CD4-positive, alpha-beta T cell treated with Interleukin-4 for 1 hour (primary cell): Measurements from ENCODE around the gene PIH1D1.
"Not testable (repeated sequence)": the region's sequence is repeated elsewhere in the genome, so short reads cannot be mapped to it uniquely, and the experiment has no call there.

Experiments used
- DNase-seq, 2 donors: peaks; one replicate each; pipeline ENCODE4 v3.0.0-alpha.2; 2020 to 2022

Gene PIH1D1

DNA sequence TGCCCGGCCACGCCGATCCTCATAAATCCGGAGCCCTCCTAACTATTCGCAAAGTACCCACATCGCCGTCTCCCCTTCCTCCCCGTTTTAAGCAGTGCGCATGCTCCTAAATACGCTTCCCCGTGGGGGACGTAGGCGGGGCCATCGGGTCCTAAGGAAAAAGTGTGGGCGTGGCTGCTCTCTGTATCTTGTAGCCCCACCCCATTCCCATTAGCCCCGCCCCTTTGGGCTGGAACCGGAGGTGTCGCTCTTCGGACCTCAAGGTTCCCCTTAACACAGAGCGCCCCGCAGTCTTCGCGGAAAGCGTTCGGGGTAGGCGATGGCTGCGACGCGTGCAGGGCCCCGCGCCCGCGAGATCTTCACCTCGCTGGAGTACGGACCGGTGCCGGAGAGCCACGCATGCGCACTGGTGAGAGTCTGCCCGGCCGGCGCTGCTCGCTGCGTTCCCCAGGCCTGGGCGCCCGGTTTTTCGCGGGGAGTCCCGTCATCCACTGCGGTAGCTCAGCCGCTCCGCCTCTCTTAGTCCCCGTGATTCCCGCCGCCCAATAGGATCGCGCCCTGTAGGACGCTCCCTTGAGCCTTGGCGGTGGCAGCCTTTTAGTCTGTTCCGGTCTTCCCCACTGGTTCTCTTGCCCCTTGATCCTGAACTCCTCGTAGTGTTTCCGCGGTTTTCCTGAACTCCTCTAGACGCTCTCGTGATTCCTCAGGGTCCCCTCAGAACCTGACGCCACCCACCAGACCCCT, 1.6 kb upstream of the PIH1D1 start, which contains the start of gene ALDH16A1:
TSS of gene ALDH16A1 (plus strand) at position 213 of the 744 bp plus-strand sequence. CDS start at position 320, 107 bp downstream.
- peak; percentile 98 for DNase-seq

DNA sequence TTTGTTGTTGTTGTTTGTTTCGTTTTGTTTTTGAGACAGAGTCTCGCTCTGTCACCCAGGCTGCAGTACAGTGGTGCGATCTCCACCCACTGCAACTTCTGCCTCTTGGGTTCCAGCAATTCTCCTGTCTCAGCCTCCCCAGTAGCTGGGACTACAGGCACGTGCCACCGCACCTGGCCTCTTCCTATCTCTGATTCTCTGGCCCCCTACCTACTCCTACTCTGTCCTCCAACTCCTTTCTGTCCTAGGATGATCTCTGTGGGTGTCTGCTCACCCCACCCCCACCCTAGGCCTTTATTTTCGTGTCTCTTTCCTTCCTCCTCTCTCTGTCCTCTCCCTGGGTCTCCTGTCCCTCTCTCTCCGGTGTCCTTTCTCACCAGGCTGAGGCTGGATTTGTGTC, 1.2 kb downstream of the PIH1D1 start:
- no peak for DNase-seq

DNA sequence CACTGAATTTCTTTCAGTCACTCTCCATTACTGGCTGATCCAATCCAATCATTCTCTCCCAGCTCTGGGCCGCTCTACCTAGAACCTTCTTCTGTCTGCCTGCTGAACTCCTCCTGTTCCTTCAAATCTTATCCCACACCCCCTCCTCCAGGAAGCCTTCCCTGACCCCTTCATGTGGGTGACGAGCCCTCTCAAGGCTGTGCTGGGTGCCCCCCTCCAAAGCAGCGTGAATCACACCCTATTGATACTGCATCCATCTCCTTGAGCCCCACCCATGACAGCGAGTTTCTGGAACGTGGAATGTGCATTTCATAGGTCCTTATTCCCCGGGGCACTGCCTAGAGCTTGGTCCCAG, 3.2 kb downstream of the PIH1D1 start:
- DNase-seq, result no peak

DNA sequence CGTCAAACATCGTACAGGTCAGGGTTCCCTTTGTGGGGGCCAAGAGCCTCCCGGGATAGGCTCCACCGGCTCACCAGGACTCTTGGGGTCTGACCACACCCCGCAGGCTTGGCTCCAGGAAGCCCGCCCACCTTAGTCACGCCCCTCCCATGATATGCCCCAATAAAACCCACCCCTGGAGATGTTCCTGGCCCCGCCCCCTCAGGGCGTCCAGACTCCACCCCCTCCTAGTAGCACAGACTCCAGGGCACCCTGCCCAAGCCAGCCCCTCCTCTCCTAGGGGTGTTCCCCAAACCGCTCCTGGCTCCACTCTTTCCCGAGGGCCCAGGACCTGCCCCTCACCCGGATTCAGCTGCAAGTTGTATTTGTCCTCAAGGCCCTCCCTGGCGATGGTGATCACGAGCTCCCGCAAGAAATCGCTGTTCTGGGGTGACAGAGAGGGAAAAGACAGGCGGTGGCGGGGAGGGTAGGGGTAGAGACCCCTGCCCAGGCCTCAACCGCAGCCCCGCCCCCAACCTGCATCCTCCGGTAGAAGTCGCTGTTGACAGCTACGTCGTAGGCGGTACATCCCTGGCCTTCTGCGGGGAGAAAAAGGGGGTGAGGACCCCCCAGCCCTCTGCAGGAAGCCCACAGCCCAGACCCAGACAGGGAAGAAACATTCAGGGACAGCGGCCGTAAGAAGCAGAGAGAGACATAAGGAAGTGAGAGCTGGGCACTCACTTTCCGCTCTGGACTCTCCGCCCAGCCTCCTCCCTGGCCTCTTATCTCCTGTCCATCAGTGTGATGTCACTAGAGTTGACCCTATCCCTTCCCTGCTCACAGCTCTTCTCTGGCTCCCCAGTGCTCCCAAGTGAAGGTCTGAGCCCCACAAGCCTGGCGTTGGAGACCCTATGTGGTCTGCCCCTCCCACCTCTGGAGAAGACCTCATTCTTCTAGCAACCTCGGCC, 3.9 kb downstream of the PIH1D1 start:
- no peak for DNase-seq

DNA sequence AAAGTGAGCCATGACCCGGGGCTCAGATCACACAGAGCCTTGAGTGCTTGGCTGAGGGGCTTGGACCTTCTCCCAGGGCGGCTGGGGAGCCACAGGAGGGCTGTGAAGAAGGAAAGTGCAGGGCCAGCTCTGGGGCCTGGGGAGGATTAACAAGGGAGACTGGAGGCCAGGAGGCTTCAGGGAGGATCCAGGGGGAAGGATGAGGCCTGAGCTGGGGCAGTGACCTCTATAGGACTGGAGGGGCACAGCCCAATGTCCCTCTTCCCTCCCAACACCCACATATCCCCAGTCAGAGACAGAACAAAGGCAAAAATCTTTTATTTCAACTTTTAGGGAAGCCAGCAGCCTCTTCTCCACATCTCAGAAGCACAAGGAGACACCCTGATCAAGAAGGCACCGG, 5.6 kb downstream of the PIH1D1 start:
- no peak for DNase-seq

DNA sequence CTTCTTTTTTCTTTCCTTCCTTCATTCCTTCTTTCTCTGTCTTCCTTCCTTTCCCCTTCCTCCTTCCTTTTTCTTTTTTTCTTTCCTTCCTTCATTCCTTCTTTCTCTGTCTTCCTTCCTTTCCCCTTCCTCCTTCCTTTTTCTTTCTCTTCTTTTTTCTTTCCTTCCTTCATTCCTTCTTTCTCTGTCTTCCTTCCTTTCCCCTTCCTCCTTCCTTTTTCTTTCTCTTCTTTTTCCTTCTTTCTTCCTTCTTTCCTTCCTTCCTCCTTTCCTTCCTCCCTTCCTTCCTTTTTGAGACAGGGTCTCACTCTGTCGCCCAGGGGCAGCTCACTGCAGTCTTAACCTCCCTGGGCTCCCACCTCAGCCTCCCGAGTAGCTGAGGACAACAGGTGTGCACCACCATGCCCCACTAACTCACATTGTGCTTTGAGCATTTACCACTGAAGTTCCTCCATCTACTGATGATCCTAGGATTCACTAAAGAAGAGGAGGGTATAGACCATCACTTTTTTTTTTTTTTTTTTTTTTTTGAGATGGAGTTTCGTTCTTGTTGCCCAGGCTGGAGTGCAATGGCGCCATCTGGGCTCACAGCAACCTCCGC, 7.4 kb downstream of the PIH1D1 start:
- DNase-seq, result not testable (repeated sequence)

DNA sequence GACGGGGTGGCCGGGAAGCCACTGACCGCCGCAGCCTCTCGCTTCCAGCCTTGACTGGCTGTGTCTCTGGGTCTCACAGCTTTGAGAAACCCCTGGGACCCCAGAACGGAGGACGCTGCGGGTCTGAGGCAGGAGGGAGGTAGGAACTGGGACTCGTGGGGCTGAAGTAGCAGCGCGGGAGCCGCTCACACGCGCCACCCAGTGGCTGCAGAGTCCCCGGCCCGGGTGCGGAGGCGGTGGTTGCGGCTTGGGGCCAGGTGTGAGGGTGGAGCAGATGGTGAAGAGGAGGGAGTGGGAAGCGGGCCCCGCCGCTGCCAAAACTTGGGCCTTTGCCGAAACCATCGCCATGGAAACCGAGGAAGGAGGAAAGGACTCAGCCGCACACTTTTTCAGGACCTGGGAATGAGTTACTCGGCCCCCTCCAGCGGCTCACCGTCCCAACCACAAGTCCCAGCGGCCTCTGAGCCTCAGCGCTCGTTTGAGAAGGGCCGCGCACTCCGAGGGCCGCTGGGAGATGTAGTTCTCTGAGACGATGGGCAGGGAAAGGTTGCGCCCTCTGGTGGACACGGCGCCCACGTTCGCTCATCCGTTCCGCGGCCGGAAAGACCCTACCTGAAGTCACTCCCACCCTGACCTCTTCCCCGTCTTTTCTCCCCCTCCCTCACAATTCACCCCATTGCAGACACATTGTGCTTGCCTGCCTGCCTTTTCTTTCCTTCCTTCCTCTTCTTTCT, 8.1 kb downstream of the PIH1D1 start:
- peak; percentile 93 for DNase-seq

DNA sequence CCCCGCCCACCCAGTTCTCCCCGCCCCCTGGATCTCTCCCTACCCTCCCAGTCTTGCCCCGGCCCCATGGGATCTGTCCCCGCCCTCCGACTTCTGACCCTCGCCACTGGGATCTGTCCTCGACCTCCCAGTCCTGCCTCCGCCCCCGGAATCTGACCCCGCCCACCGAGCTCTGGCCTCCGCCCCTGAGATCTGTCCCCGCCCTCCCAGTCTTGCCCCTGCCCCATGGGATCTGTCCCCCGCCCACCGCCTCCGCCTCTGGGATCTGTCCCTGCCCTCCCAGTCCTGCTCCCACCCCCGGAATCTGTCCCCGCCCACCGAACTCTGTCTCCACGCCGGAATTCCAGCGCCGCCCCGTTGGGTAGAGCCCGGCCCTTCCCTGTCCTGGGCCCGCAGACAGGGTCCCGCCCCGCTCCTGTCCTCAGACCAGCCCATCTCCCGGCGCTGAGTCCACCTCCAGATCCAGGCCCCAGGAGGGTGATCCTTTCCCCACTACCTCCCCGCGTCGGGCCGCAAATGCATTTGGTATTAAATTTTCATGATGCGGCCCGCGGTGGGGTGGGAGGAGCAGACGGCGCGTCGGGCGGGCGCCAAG, 8.7 kb downstream of the PIH1D1 start:
- DNase-seq, result peak; percentile 49 to 62

DNA sequence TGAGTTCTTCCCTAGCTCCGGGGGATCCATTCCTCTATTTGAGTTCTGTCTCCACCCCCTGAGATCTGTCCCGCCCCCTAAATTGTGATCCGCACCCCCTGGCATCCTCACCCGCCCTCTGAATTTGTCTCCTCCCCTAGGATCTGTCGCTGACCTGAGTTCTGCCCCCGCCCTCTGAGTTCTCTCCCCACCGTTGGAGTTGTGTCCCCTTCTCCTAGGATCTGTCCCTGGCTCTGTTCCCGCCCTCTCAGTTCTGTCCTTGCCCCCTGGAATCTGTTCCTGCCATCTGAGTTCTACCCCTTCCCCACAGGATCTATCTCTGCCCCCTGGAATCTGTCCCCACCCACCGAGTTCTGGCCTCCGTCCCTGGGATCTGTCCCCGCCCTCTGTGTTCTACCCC, 9.3 kb downstream of the PIH1D1 start:
- DNase-seq, result no peak

DNA sequence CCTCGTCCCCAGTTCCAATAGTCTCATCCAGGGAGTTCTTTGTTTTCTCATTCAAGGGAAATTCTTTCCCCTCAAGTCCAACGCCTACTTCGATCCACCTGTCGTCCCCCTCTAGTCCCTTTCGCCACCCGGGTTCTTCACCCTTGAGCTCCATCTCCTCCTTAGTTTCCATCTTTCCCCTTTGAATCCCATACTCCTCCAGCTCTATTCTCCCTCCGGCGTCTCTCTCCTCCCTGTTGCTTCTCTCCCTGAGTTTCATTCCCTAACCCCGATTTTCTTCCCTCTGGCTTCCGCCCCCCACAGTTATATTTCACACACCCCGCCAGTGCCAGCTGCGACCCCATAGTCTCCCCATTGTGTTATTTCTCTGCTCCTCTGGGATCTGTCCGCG, 9.7 kb downstream of the PIH1D1 start:
- DNase-seq, result no peak

DNA sequence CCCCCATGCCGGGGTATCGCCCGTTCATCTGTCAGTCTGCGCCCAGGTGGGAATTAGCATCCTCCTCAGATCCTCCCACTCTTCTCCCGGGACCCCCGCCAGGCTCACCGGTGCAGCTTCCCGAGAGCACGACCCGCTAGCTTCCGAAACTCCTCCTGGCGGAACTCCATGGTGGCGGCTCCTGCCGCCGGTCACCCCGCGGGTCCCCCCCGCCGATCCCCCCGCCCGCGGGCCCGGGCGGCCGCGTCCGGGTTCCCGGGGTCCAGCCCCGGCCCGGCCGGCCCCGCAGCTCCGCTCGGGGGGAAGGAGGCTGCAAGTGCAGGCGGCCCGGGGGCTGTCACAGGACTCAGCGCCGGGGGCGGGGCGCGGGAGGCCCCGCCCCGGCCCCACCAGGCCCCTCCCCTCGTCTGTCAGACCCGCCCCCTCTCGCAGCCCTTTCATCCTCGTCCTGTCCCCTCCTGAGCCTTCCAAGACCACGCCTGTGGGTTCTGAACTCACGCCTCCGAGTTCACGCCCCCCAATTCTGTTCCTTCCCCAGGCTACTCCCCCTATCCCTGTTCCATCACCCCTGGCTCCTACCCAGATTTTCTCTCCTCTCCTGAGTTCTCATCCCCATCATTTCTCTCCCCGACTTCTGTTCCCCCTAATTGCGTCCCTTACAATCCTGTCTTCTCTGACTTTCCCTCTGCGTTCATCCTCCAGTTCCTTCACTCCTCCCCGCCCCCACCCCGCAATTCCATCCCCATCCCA, 10.2 kb downstream of the PIH1D1 start, which contains the start of gene SLC17A7:
TSS of gene SLC17A7 (minus strand) at position 318 of the 750 bp plus-strand sequence. CDS start at position 170, 148 bp downstream.
- DNase-seq, result peak; percentile 49 to 56

DNA sequence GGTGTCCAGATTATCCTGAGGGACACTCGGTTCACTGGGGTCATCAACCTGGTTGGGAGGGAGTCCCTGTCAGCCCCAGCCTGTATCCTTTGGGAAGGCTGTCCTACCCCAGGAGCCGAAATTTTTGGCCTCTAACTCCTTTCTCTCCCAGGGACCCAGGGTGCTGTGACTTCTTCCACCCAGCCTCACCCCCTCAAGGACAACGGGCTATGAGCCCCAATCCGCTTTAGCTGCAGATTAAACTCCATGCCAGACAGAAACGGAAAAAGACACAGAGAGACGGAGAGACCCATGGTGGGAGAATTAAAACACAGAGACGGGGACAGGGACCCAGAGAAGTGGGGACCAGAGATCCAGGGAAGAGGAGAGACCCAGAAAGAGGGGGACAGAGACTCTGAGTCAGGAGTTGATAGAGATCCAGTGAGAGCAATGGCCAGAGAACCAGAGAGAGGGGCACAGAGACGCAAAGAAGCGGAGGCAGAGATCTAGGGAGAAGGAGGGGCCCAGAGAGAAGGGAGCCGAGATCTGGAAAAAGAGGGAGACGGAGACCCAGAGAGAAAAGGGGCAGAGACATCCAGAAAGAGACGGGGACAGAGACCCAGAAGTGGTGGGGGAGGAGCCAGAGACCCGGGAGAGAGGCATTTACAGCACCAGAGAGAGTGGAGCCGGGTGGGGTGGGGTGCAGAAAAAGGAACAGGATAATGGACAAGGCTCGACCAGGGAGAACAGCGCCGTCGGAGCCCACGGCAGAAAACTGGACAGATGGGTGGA, 11.0 kb downstream of the PIH1D1 start:
- no peak for DNase-seq

DNA sequence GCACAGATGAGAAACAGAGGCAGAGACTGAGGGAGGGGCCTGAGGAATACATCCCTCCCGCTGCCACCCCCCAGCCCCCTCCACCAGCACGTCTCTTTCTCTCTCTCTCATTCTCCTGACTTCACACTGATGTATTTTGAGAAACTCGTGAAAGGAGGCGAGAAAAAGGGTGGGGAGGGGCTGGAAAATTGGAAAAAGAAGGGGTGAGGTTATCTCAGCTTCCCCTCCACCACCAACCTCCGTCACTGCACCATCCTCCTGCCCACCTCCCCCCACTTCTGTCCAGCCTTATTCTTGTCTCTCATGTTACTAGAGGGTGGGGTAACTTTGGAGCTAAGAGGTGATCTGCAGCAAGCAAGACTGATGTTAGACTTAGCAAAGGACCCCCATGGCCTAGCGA, 11.8 kb downstream of the PIH1D1 start:
- DNase-seq, result no peak

DNA sequence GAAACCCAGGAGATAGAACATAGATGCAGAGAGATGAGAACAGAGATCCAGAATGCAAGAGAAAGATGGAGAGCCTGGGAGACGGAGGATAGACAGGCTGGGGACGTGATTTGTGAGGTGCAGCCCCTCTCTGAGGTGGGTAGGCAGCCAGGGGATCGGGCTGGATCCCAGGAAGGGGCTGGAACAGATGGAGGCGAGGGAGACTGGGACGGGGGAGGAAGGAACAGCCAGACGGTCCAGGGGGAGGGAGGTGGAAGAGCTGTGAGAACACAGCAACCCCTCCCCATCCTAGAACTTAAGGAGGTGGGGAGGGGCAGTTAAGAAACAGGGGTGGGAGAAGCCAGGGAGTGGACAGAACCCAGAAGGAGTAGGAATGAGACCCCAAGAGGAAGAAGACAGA, 13.4 kb downstream of the PIH1D1 start:
- no peak for DNase-seq

DNA sequence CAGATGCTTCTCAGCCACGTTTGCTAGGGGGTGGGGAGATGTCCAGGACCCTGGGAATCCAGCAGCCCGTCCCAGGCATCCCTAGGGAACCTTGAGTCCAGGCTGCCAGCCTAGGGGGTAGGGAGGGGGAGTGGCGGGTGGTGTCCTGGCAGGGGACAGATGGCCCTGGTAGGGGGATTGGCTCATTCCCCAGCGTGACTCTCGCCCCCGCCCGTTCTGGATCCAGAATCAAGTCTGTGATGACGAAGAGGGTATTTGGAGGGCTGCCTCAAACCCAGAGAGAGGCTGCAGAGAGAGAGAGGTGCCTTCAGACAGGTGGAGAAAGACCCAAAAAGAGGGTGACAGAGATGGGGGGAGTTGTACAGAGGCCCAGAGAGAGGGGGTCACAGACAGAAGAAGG, 14.4 kb downstream of the PIH1D1 start:
- no peak for DNase-seq

DNA sequence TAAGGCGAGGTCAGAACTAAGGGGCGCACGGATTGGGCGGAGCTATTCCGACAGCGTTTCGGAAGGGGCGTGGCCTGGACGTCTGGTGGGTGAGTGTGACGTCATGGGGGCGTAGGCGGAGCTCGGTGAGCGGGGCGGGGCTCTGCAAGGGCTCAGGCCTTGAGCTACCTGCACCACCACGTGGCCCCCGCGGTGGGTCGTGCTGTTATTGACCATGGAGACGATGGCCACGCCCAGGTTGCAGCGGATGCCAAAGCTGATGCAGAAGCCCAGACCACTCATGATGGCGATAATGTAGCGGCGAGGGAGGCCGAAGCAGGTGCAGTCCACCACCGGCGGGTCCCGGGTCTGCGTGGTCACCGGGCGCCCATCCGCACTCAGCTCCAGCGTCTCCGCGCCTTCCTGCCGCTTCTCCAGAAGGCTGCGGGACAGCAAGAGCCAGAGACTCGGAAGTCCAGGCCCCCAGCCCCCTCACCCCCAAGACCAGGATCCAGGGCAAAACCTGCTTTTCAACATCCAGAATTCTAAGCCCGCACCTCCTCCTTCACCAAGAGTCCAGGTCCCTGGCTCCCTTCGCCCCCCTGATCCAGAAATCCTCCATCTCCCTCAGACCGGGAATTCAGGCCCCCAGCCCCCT, 15.1 kb downstream of the PIH1D1 start:
- DNase-seq, result peak; percentile 59 to 68

DNA sequence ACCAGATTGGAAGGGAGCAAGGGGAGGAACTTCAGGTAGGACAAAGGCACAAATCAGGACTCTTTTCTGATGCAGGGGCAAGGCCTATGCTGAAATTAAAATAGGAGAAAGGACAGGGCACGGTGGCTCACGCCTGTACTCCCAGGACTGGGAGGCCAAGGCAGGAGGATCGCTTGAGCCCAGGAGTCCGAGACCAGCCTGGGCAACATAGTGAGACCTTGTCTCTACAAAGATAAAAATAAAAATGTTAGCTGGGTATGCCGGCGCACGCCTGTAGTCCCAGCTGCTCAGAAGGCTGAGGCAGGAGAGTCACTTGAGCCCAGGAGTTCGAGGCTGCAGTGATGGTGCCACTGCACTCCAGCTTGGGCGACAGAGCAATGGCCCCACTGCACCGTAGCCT, 15.9 kb downstream of the PIH1D1 start:
- no peak for DNase-seq

DNA sequence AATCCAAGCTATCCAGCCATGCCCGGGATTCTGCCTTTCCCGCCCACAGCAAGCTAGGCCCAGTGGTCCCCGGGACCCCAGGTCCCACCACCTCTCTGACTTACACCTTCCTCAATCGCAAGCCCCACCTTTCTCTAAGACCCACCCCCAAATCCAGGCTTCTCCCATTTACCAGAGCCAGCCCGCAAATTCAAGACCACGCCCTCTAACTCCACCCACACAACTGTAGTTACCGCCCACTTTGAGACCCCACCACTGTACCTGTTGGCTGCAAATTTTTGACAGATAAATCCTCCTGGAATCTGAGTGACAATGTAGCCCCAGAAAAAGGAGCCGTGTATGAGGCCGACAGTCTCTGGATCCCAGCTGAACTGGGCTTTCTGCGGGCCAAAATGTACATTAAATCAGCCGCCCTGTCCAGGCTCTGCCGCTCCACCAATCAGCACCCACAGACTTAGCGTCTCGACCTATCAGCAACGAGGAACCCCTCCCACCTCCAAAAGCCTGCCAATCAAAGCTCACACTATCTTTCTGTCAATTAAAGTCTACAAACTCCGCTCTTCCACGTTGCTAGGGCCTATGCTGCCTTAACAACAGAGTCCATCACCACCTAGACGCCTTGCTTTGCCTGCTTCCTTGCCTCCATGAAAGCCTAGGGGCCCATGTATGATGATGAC, 16.6 kb downstream of the PIH1D1 start:
- DNase-seq, result no peak

DNA sequence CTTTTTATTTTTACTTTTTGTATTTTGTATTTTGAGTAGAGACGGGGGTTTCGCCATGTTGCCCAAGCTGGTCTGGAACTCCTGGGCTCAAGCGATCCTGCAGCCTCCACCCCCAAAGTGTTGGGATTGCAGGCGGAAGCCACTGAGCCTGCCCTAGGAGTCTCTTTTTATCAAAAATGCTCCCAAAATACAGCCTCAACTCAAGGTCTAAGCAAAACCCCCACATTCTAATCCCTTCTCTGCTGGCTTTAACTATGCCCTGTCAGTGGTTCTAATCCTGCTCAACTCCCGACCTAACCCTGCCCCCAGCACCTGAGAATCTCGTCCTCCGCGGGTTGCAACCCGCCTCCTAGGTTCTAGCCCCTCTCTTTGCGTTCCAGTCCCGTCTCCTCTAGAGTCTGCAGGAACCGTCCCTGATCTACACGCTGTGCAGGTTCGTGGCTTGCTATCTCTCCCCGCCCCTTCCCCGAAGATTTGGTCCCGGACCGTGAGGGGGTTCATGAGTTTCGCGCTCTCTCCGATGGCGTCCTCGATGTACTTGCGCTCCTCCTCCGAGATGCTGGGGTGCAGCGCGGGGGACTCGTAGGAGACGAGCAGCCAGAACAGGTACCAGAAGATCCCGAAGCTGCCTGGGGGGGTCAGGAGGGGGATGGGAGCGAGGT, 18.2 kb downstream of the PIH1D1 start:
- DNase-seq, result no peak
